Uterus (tissue), 2 donors: ENCODE results near the gene CHST10.

Source experiments
- POLR2A ChIP-seq, 2 donors: fragments of 450-650 bp; IDR thresholded peaks; one replicate each; pipeline ENCODE4 v1.6.1; 2016; ENCODE audit warnings: antibody characterized with exemption in 2 of 2, mild to moderate bottlenecking in 1 of 2, moderate library complexity in 1 of 2
- TF ChIP-seq, protein P1 (sequence below), 4 experiments: fragments of 200-600 bp in 2 of 4; fragments of 450-650 bp in 2 of 4; sonication (generic) in 2 of 4; IDR thresholded peaks; one replicate each; pipeline ENCODE4 v1.5.1; 2016 to 2019; ENCODE audit warnings: antibody characterized with exemption in 4 of 4, mild to moderate bottlenecking in 2 of 4, moderate library complexity in 1 of 4

DNA sequence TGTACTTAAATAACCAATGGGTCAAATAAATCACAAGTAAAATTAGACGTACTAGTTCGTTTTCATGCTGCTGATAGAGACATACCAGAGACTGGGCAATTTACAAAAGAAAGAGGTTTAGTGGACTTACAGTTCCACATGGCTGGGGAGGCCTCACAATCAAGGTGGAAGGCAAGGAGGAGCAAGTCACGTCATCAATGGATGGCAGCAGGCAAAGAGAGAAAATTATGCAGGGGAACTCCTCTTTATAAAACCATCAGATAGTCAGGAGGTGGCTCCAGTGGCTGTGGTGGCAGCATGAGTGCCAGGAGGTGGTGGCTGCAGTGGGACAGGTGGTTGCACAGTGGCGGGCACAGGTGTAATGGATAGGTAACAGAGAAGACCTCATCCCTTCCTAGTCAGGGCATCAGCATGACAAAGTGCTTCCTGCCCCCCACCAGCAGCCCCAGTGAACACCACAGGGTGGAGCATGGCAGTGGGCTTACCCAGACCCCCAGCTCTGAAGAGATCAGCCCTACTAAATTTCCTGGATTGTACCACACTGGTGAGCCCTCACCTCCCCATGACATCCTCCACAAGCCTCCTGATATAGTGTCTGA, 6.9 kb upstream of the CHST10 start:
- no peak for TF ChIP-seq POLR2A (IDR thresholded peaks at IDR 0.05)
- TF ChIP-seq, protein P1, sequence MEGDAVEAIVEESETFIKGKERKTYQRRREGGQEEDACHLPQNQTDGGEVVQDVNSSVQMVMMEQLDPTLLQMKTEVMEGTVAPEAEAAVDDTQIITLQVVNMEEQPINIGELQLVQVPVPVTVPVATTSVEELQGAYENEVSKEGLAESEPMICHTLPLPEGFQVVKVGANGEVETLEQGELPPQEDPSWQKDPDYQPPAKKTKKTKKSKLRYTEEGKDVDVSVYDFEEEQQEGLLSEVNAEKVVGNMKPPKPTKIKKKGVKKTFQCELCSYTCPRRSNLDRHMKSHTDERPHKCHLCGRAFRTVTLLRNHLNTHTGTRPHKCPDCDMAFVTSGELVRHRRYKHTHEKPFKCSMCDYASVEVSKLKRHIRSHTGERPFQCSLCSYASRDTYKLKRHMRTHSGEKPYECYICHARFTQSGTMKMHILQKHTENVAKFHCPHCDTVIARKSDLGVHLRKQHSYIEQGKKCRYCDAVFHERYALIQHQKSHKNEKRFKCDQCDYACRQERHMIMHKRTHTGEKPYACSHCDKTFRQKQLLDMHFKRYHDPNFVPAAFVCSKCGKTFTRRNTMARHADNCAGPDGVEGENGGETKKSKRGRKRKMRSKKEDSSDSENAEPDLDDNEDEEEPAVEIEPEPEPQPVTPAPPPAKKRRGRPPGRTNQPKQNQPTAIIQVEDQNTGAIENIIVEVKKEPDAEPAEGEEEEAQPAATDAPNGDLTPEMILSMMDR (IDR thresholded peaks at IDR 0.05), result no peak
